GM23248 (cell line): Measurements from ENCODE around the gene TMC6. TPM values are rescaled to one million over a fixed set of nuclear protein-coding genes. Genes with fewer than 3 reads are reported as not detected.
A peak's percentile ranks its signal among the peaks of the same experiment; 100 is the strongest.

Experiments used
- DNase-seq: peaks from one replicate; pipeline ENCODE4 v3.0.0-alpha.2; 2015
- H2AFZ ChIP-seq: fragments of 200-600 bp; sonication (generic); 2 replicates; pipeline ENCODE4 v1.6.1; 2016; ENCODE audit warnings: antibody characterized with exemption
- H3F3A ChIP-seq: fragments of 200-600 bp; sonication (generic); 2 replicates; pipeline ENCODE4 v1.6.1; 2016; ENCODE audit warnings: mild to moderate bottlenecking, antibody characterized with exemption, mixed run types; ENCODE audit not compliant: insufficient read depth
- H3K27ac ChIP-seq: fragments of 200-600 bp; sonication (generic); 2 replicates; pipeline ENCODE4 v1.5.1; 2016; ENCODE audit warnings: mild to moderate bottlenecking
- H3K27me3 ChIP-seq: fragments of 200-600 bp; sonication (generic); replicated peaks from 2 replicates; pipeline ENCODE4 v1.6.1; 2016; ENCODE audit warnings: mild to moderate bottlenecking; ENCODE audit not compliant: insufficient read depth
- H3K36me3 ChIP-seq: fragments of 200-600 bp; sonication (generic); 2 replicates; pipeline ENCODE4 v1.6.1; 2016; ENCODE audit warnings: low read depth, mild to moderate bottlenecking
- H3K4me1 ChIP-seq: fragments of 200-600 bp; sonication (generic); 2 replicates; pipeline ENCODE4 v1.6.1; 2016; ENCODE audit warnings: mild to moderate bottlenecking; ENCODE audit not compliant: insufficient read depth
- H3K4me2 ChIP-seq: fragments of 200-600 bp; sonication (generic); one replicate; pipeline ENCODE4 v1.6.1; 2016; ENCODE audit warnings: mild to moderate bottlenecking; ENCODE audit not compliant: unreplicated experiment
- H3K4me3 ChIP-seq: fragments of 200-600 bp; sonication (generic); 2 replicates; pipeline ENCODE4 v1.5.1; 2016; ENCODE audit warnings: mild to moderate bottlenecking
- H3K79me2 ChIP-seq: fragments of 200-600 bp; sonication (generic); 2 replicates; pipeline ENCODE4 v1.6.1; 2016; ENCODE audit warnings: mild to moderate bottlenecking; ENCODE audit not compliant: insufficient read depth
- H3K9ac ChIP-seq: fragments of 200-600 bp; sonication (generic); 2 replicates; pipeline ENCODE4 v1.6.1; 2016; ENCODE audit warnings: mild to moderate bottlenecking
- H3K9me2 ChIP-seq: fragments of 200-600 bp; sonication (generic); 2 replicates; pipeline ENCODE4 v1.6.1; 2016; ENCODE audit warnings: mixed run types, mild to moderate bottlenecking, moderate library complexity; ENCODE audit not compliant: insufficient read depth
- H3K9me3 ChIP-seq: fragments of 200-600 bp; sonication (generic); one replicate; pipeline ENCODE4 v1.6.1; 2017; ENCODE audit warnings: low read depth
- H4K20me1 ChIP-seq: fragments of 200-600 bp; sonication (generic); 2 replicates; pipeline ENCODE4 v1.6.0; 2016; ENCODE audit not compliant: insufficient read depth
- EZH2 ChIP-seq: fragments of 200-600 bp; sonication (generic); IDR thresholded peaks from 2 replicates; pipeline ENCODE4 v1.6.1; 2018; ENCODE audit warnings: antibody characterized with exemption, mild to moderate bottlenecking; ENCODE audit not compliant: insufficient read depth, poor library complexity, severe bottlenecking
- EZH2phosphoT487 ChIP-seq: fragments of 200-600 bp; sonication (generic); IDR thresholded peaks from 2 replicates; pipeline ENCODE4 v1.6.1; 2018; ENCODE audit warnings: antibody characterized with exemption, moderate library complexity, mild to moderate bottlenecking, low read depth; ENCODE audit not compliant: insufficient read depth
- WGBS, 2 experiments: methylation state at CpG; one replicate each; pipeline ENCODE4 v1.1.6; 2015 to 2017; ENCODE audit warnings: low lambda C conversion rate in 2 of 2, low coverage in 1 of 2; ENCODE audit errors: missing lambda C conversion rate in 2 of 2; 5-methylcytosine and 5-hydroxymethylcytosine counted together
- in situ Hi-C: fragments of 300-500 bp; cut with MboI; formaldehyde crosslinking; loops from 2 replicates; pipeline ENCODE4 v1.15.0; 2020
- polyA plus RNA-seq: library from polyadenylated mRNA; unstranded; fragments of >200 nt; fragmentation: Nextera tagmentation; extraction: Ambion mirVana; gene quantifications from 2 replicates; pipeline ENCODE4 v1.2.1, GENCODE V29; 2016
- total RNA-seq: library from RNA; depleted of rRNA; stranded (reverse); fragments of >200 nt; shearing (Covaris generic); gene quantifications from 2 replicates; pipeline ENCODE4 v1.2.3, GENCODE V29; 2014

Gene TMC6
- total and polyA plus RNA-seq, 2 experiments from 2014 or later: not detected

GRCh38 chr17:78143214-78144146 is 14.9 kb upstream of the TMC6 start:
- no peak for DNase-seq
- H3K4me1 ChIP-seq: no peaks in the 10 kb centered on the region
- H3F3A ChIP-seq: no peaks in the 10 kb centered on the region
- H3K4me3 ChIP-seq: no peak overlapping the region
- in situ Hi-C loops: no loop called here
- no peaks in the 10 kb centered on the region for H3K9me3 ChIP-seq
- H3K79me2 ChIP-seq: no peaks in the 10 kb centered on the region
- H3K36me3 ChIP-seq: no peaks in the 10 kb centered on the region
- peaks cover 5% of the 10 kb centered on the region; the same call in 1 of the 2 replicates for H3K27me3 ChIP-seq
- TF ChIP-seq EZH2 (no peak), EZH2phosphoT487 (no peak)
- no peaks in the 10 kb centered on the region for H4K20me1 ChIP-seq
- WGBS, 2 experiments: 89 to 91% methylated on average over 21 of the region's 21 CpGs
- H2AFZ ChIP-seq: no peak overlapping the region
- H3K9ac ChIP-seq: no peak overlapping the region
- H3K27ac ChIP-seq: no peak overlapping the region
- no peaks in the 10 kb centered on the region for H3K9me2 ChIP-seq
- no peak overlapping the region for H3K4me2 ChIP-seq

- in situ Hi-C loops: no loop called here
These were observed 13.7 kb upstream of the TMC6 start for GRCh38 chr17:78142119-78142861.

GRCh38 chr17:78141437-78142118 is 13.0 kb upstream of the TMC6 start:
- Histone ChIP-seq H3K4me1 (no peaks in the 10 kb centered on the region), H3K36me3 (no peaks in the 10 kb centered on the region), H4K20me1 (no peaks in the 10 kb centered on the region), H3K4me2 (no peak overlapping the region), H3K27me3 (no peaks in the 10 kb centered on the region), H3K9me3 (no peaks in the 10 kb centered on the region), H3K9ac (no peak overlapping the region), H3K4me3 (no peak overlapping the region), H3K27ac (no peak overlapping the region), H3F3A (no peaks in the 10 kb centered on the region), H3K79me2 (no peaks in the 10 kb centered on the region), H3K9me2 (no peaks in the 10 kb centered on the region), H2AFZ (no peak overlapping the region)
- TF ChIP-seq EZH2phosphoT487: no peak
- no peak for TF ChIP-seq EZH2
- in situ Hi-C loops: no loop called here
- WGBS, 2 experiments: 79 to 82% methylated on average over 20 of the region's 20 CpGs
- DNase-seq: no peak

More at GRCh38 chr17:78142119-78142861, 13.7 kb upstream of the TMC6 start:
- no peaks in the 10 kb centered on the region for H3K36me3 ChIP-seq
- no peaks in the 10 kb centered on the region for H3K4me1 ChIP-seq
- H3K9me3 ChIP-seq: no peaks in the 10 kb centered on the region
- no peaks in the 10 kb centered on the region for H3K9me2 ChIP-seq
- H3K27ac ChIP-seq: no peak overlapping the region
- WGBS, 2 experiments: 57 to 61% methylated on average over 16 of the region's 16 CpGs
- H3K4me2 ChIP-seq: no peak overlapping the region
- no peaks in the 10 kb centered on the region for H4K20me1 ChIP-seq
- no peak overlapping the region for H3K4me3 ChIP-seq
- no peaks in the 10 kb centered on the region for H3K27me3 ChIP-seq
- TF ChIP-seq EZH2: no peak
- no peak for TF ChIP-seq EZH2phosphoT487
- H3F3A ChIP-seq: no peaks in the 10 kb centered on the region
- H3K79me2 ChIP-seq: no peaks in the 10 kb centered on the region
- H2AFZ ChIP-seq: no peak overlapping the region
- peak; percentile 71 for DNase-seq
- no peak overlapping the region for H3K9ac ChIP-seq
